Measurements from ENCODE around the gene ASB12.

ASB12 gene

DNA sequence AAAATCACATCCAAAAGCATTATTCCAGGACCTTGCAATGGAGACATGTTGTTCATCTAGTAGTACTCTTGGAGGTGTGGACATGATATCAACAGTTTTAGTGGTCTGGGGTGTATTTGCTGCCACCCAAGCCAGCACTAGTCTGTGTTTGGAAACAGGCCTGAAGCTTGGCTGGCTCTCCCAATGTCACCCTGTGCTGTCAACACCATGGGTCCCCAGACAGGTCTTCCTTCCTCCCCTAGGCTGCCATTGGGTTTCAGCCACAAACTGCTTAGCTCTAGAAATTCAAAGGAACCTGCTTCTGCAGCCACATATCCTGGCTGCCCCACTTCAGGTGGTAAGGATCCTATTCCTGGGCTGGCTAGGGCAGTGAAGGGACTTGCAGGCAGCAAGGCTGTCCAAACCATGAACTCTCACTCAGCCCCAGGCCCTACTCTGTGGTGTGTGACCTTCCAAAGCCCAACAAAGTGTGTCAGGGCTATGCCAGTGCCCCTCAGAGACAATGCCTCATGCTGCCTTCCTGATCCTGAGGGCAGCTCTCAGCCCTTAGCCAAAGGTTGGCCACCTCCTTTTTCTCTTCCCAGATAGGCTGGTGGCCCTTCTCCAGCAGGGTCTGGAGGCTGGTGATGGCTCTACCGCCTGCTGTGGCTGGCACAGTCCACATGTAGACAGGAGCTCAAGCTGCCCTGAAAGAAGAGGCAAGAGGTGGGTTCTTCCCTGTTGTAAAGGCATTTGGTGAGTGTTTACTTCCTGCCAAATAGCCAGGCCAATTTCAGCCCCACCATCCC lies 43.2 kb downstream of the ASB12 start:
- TF ChIP-seq EGR1 (IDR thresholded peaks at IDR 0.05) (no peak), TCF12 (IDR thresholded peaks at IDR 0.05; ENCODE audit: low read depth) (no peak), CEBPB (IDR thresholded peaks at IDR 0.05) (no peak), TEAD4 (IDR thresholded peaks at IDR 0.05) (no peak)

DNA sequence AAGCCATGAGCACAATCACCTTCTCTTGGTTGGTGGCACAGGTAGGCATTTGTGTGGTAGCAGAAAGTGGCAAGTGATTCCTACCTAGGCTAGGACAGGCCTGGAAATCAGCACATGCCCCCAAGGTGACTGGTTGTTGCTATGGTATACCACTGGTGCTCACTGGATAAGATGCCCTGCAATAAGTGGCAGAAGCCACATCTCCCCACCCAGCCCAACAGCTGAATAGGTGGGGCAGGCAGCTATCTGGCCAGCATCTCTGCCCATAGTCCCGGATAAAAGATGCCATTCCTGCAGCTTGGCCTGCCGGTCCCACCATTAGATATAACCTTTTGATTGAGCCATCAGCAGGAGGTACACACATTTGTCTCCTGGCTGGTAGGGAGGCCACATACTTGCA lies 46.0 kb downstream of the ASB12 start:
- no peak for TF ChIP-seq MAX (IDR thresholded peaks at IDR 0.05)
- no peak for TF ChIP-seq CEBPB (IDR thresholded peaks at IDR 0.05)
- TF ChIP-seq TEAD4 (IDR thresholded peaks at IDR 0.05): no peak
- no peak for TF ChIP-seq TAF1 (IDR thresholded peaks at IDR 0.05; ENCODE audit: low read depth)
- no peak for TF ChIP-seq EGR1 (IDR thresholded peaks at IDR 0.05)
- no peak for TF ChIP-seq REST (IDR thresholded peaks at IDR 0.05; ENCODE audit: low read depth)
- TF ChIP-seq YY1 (IDR thresholded peaks at IDR 0.05; ENCODE audit: low read depth): no peak
- TF ChIP-seq FOXM1 (IDR thresholded peaks at IDR 0.05; ENCODE audit: borderline replicate concordance, low read depth): no peak
- no peak for TF ChIP-seq EP300 (IDR thresholded peaks at IDR 0.05; ENCODE audit: borderline replicate concordance)
- no peak for TF ChIP-seq CREB1 (IDR thresholded peaks at IDR 0.05; ENCODE audit: low read depth)
- TF ChIP-seq NFIC (IDR thresholded peaks at IDR 0.05): no peak
- TF ChIP-seq USF1 (IDR thresholded peaks at IDR 0.05): no peak
- no peak for TF ChIP-seq ZBTB7A (IDR thresholded peaks at IDR 0.05; ENCODE audit: low read depth)
- no peak for TF ChIP-seq RAD21 (IDR thresholded peaks at IDR 0.05; ENCODE audit: low read depth)
- no peak for TF ChIP-seq TCF12 (IDR thresholded peaks at IDR 0.05; ENCODE audit: low read depth)

- TF ChIP-seq FOXM1 (IDR thresholded peaks at IDR 0.05; ENCODE audit: borderline replicate concordance, low read depth) (no peak), REST (IDR thresholded peaks at IDR 0.05; ENCODE audit: low read depth) (no peak), NFIC (IDR thresholded peaks at IDR 0.05) (no peak), EGR1 (IDR thresholded peaks at IDR 0.05) (no peak), EP300 (IDR thresholded peaks at IDR 0.05; ENCODE audit: borderline replicate concordance) (no peak), YY1 (IDR thresholded peaks at IDR 0.05; ENCODE audit: low read depth) (no peak), ZBTB7A (IDR thresholded peaks at IDR 0.05; ENCODE audit: low read depth) (no peak), RAD21 (IDR thresholded peaks at IDR 0.05; ENCODE audit: low read depth) (no peak), TEAD4 (IDR thresholded peaks at IDR 0.05) (no peak), CEBPB (IDR thresholded peaks at IDR 0.05) (no peak), TAF1 (IDR thresholded peaks at IDR 0.05; ENCODE audit: low read depth) (no peak), TCF12 (IDR thresholded peaks at IDR 0.05; ENCODE audit: low read depth) (no peak)
Observed at GRCh38 chrX:64182208-64182607, 48.2 kb downstream of the ASB12 start.

- TF ChIP-seq TEAD4 (IDR thresholded peaks at IDR 0.05): no peak
- no peak for TF ChIP-seq EP300 (IDR thresholded peaks at IDR 0.05; ENCODE audit: borderline replicate concordance)
- no peak for TF ChIP-seq EGR1 (IDR thresholded peaks at IDR 0.05)
- TF ChIP-seq NFIC (IDR thresholded peaks at IDR 0.05): no peak
- TF ChIP-seq FOXM1 (IDR thresholded peaks at IDR 0.05; ENCODE audit: borderline replicate concordance, low read depth): no peak
- no peak for TF ChIP-seq ZBTB7A (IDR thresholded peaks at IDR 0.05; ENCODE audit: low read depth)
- no peak for TF ChIP-seq CEBPB (IDR thresholded peaks at IDR 0.05)
Observed at GRCh38 chrX:64176876-64177275, 53.5 kb downstream of the ASB12 start.
